NCI-H2107 treated with DMSO at 0.1 percent for 48 hours (cell line): ENCODE measurements around the gene SLC5A4.

Experiments used
- DNase-seq: peaks from one replicate; lab custom pipeline; 2025; ENCODE audit not compliant: unreplicated experiment; lab: John Stamatoyannopoulos, UW

The SLC5A4 gene

DNA sequence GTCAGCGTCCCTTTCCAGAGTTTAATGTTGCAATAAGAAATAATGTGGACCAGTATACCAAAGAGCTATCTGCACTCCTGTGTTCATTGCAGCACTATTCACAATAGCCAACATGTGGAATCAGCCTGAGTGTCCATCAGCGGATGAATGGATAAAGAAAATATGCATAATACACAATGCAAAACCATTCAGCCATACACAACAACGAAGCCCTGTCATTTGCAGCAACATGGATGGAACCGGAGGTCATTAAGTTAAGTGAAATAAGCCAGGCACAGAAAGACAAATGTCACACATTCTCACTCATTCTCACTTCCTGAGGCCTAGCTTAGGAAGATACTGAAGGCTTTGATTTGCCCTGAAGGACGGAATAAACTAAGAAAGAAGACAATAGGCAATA lies 22.1 kb downstream of the SLC5A4 start:
- no peak for DNase-seq

DNA sequence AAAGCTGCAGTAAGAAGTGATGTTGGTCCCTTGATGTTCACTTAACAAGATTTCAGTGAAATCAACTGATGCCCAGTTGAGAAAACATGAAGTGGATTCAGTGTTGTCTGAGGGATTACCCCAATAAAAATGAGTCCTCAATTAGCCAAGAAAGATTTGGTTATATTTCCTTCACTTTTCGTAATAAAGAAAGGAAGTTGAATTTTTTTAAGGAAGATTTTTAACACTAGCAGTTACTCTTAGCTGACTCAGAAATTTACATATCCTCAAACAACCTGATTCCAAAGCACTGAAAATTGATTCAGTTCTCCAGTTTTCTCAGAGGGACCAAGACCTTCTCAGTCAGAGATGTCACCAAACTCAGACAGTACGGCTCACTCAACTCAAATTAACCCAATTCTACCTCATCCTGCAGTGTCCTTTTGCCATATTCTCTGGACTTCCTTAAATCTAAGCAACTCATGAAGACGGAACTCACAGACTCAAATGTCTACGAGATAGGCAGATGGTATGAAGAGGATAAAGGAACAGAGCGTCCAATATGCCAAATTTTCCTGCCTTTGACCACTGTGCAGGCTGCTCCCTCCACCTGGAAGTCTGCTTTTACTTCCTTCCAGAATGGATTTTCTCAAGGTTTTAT lies 22.8 kb downstream of the SLC5A4 start:
- DNase-seq: no peak

DNA sequence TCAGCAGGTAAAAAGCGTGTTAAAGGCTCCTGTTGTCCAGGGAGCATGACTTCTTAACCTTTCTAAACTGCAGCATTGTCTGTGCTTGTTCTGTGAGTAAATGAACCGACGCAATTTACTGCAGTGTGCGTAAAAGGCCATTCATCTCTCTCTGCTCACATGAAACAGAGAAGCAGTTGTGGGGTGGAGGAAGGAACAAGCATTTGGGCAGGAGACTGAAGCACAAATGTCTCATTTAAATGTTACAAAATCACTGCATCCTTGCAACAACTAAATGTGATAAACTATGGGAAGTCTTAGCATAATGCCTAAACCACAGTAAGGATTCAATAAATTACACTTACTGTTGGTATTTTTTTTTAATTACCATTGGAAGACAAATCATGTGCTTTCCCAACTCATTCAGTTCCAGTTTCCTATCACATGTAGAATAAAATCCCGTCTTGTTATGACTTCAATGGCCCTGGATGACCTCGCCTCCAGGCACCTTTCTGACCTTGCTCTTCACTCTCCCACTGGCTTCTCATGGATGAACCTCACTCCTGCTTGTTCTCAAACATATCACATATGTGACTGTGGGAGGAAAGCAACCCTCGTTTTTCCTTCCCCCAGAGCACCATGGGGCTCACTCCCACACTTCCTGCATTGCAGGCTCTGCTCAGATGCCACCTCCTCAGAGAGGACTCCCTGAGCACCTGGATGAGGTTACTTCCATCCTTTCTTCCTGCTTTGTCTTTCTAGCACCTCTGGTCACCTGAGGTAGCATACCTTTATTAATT lies 28.6 kb downstream of the SLC5A4 start:
- DNase-seq: no peak

DNA sequence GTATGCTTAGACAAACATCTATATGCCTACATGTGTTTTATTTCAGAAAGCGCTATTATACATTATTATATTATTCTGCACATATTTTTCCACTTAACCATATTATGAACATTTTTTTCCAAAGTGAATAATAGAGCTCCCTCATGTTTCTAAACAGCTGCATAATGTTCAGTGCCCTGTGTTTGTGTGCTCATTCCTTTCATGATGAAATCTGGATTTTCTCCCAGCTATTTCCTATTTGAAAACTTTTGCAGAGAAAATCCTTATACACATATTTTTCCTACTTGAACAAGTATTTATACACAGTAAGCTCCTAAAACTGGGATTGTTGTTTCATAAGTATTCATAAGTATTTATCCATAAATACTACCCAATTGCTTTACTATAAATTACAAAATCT lies 32.2 kb downstream of the SLC5A4 start:
- DNase-seq: no peak

DNA sequence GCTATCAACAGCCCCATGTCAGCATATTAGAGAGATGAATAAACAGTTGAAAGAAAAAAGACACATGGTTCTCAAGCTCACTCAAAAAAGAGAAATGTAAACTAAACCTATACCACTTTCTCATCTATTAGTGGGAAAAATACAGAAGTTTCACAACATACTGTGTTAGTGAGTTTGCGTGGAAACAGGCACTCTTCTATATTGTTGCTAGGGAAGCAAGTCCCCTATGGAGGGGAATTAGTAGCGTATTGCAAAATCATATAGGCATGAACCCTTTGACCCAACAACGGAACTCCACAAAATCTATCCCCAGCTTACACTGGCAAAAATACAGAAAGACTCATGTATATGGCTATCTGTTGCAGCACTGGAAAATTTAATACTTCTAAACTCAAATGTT lies 36.1 kb downstream of the SLC5A4 start:
- no peak for DNase-seq

DNA sequence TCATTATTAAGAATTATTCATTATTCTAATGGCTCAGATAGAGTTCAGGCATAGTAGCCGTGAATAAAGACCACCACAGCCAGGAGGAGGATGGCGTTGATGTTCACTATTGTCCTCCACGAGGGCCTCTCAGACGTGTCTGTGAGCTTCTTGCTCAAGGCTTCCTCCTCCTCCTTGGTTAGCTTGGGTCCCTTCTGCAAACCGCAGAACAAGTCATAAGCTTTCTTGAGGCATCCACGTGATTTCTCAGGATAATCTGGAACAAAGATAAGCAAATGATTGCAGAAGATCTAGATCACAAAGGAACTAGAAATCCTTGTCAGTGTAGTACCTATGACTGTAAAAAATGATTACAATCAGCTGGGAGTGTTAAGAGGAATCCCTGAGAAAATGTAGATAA lies 36.7 kb downstream of the SLC5A4 start:
- no peak for DNase-seq

DNA sequence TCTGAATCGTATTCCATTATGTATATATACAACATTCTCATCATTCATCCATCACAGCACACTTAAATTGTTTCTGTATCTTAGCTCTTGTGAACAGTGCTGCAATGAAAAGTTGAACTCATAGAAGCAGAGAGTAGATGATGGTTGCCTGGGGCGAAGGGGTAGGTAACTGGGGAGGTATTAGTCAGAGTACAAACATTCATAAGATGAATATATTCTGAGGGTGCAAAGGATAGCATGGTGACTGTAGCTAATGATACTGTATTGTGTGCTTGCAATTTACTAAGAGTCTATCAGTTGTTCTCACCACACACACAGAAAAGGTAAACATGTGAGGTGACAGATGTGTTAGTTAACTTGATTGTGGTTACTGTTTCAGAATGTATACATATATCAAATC lies 37.7 kb downstream of the SLC5A4 start:
- DNase-seq: no peak

DNA sequence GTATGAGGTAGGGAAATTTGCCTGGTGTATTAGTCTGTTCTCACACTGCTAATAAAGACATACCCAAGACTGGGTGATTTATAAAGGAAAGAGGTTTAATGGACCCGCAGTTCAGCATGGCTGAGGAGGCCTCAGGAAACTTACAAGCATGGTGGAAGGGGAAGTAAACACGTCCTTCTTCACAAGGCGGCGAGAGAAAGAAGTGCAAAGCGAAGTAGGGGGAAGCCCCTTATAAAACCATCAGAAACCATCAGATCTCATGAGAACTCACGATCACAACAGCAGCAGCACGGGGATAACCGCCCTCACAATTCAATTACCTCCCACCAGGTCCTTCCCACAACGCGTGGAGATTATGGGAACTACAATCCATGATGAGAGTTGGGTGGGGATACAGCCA lies 38.2 kb downstream of the SLC5A4 start:
- no peak for DNase-seq

DNA sequence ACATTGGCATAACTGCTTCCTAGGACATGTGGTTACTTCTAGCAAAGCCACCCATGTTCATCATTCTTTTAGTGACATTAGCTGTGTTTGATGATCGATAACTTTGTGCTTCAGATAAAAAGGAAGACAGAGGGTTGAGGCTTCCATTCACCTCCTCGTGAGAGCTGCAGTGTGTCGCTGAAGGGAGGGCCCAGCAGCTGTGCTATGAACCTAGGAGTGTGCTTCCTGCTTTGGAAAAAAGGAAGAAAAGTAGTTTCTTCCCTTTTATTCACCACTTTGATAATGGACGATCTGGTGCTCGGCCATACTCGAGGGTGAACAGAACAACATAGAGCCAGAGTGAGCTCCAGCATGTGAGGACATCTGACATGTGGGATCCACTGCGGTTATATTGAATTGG lies 44.1 kb downstream of the SLC5A4 start:
- DNase-seq: no peak

DNA sequence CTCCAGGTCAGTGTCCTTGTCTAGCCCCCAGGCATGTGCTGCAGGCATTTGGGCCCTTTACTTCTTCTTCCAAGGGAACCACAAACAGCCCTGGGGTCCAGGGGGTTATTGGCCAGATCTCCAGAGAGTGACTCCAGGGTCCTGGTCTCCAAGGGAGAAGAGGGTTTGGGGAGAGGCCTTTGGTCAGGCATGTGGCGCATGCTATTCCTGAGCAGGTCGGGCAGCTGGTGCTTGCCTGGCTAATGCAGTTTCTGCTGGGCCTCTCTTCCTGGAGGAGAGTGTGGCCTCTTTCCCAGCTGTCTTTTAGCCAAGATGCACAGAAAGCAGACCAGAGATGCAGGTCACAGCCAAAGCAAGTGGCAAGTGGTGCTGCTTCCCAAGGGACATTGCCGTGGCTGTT lies 46.5 kb downstream of the SLC5A4 start:
- DNase-seq: no peak

DNA sequence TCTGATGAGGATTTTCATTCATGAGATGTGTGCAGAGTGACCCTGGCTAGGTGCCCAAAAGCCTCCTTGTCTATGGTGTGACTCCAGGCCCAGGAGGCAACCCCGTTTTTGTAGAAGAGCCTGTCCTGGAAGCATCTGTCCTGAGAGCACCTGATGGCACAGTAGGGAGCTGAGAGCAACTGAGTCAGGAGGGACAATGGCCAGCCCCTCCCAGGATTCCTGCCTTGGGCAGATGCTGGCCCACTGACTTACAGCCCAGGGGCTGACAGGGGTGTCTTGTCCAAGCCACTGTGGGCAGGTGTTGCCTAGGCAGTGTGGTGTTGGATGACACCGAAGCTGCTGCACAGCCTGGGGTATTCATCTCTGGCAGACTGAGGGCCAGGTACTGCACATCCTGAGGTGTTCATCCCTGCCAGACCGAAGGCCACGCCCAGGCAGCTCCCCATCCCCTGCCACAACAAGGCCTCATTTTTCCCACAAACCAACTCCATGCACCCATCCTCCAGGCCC lies 47.1 kb downstream of the SLC5A4 start:
- no peak for DNase-seq

DNA sequence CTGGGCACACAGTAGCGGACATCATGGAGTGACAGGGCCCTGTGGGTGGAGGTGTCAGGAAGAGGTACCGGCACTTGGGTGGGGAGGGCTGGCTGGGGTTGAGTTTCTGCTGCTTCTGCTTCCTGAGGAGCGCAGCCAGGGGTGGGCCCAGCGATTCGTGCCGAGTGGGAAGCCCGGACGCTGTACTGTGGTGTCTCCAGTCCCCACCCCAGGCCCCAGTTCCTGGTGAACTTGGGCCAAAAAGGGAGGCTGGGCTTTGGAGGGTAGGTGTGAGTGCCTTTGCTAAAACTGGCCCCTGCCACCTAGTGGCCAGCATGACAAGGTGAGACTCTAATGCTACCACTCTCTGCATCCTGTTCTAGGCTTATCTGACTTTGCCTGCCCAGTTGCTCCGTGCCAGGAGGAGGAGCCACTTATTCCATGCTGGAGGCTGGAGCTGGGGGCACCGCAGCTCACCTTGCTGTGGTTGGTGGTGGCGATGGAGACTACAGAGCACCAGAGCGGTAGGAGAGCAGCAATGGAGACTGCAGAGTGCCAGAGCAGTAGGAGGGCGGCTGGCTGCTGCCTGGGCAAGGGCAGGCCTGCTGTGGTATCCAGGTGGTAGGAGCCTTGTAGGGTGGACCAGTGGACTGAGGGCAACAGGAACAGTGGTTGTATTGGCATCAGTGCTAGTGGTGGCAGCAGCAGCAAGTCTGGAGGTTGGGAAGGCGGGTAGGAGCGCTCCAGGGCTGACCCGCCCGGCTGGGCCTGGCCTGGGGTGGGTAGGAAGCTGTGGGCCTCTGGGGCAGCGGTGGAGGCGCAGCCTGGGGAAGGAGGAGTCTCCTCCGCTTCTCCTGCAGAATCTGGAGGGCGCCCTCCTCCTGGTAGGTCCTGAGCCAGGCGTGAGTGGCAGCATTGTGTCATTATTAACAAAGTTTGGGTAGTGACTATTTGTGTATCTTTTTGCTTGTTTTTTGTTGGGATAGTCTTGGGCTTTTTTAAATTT lies 48.1 kb downstream of the SLC5A4 start:
- no peak for DNase-seq

DNA sequence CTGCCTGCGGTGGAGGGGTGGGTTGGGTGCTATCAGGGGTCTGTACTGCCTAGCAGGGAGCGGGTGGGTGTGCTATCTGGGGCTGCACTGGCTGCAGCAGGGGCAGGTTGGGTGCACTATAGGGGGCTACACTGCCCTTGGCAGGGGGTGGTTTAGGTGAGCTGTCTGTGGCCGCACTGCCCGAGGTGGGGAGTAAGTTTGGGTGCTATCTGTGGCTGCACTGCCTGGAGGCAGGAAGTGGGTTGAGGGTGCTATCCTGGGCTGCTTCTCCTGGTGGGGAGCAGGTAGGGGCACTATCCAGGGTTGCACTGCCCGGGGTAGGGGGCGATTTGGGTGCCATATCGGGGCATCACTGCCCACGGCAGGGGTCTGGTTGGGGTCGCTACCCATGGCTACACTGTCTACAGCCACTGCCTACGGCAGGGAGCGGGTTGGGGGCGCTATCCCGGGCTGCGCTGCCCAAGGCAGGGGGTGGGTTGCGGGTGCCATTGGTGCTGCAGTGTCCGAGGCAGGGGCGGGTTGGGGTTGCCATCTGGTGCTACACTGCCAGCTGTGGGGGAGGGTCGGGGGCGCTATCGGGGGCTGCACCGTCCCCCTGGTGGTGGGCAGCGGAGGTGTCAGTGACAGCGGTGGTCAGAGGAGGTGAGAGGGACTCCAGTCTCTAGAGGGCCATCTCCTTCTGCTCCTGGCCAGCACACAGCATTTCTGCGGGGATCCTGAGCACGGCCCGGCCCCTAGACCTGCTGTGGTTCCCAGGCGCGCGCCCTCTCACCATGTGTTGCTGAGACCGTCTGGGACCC lies 49.0 kb downstream of the SLC5A4 start:
- no peak for DNase-seq

DNA sequence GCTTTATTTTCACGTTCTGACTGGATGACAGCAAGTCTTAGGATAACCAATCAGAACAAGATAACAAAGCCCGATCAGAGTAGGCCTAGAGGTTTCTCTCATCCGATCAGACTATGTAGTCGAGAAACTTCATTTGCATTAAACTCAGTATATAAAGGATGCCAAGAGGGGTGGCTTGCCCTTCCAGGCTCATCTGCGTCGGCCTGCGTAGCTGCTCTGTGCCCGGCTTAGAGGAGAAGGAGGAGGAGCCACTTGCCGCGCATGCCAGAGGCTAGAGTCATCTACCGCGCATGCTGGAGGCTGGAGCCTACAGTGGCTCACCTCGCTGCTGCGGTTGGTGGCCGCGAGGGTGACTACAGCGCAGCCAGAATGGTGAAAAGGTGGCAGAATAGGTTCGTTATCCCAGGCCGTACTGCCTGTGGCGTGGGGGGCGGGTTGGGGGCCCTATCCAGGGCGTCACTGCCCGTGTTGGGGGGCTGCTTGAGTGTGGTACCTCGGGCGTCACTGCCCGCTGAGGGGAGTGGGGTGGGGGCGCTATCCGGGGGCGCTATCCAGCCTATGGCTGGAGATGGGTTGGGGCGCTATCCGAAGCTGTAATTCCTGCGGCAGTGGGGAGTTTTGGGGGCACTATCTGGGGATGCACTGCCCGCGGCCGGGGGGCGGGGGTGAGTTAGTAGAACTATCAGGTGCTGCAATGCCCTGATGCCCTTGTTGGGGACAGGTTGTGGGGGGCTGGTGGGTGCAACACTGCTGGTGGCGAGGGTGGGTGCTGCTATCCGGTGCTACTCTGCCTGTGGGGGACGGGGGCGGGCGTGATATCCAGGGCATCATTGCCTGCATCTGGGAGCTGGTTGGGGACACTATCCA lies 50.1 kb downstream of the SLC5A4 start, which contains the start of gene RFPL2:
Gene RFPL2 (minus strand): TSS at position 218 of the 867 bp plus-strand sequence. CDS start 2,622 bp downstream, outside the sequence.
- DNase-seq: peak; percentile 70

DNA sequence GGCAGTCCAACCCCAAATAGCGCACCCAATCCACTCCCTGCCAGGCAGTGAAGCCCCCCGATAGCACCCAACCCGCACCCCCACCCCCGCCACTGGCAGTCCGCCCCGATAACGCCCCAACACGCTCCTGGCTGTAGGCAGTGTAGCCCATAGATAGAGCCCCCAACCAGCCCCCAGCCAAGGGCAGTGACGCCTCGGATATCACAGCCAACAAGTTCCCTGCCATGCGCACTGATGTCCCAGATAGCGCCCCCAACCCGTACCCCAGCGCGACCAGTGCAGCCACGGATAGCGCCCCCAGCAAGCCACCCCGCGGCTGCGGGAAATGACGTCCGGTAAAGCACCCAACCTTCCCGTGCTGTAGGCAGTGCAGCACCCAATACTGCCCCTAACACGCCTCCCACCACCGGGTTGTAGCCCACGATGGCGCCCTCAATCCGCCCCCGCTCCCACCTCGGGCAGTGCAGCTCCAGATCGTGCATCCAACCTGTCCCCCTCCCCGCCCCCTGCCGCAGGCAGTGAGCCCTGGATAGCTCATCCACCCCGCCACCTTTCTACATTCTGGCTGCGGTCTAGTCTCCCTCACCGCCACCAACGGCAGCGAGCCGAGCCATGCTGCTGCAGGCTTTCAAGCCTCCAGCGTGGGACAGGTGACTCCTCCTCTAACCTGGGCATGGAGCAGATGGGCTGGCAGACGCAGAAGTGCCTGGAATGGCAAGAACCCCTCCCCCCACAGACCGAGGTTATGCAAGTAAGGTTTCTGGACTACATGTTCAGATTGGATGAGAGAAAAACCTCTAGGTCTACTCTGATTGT lies 50.9 kb downstream of the SLC5A4 start:
- no peak for DNase-seq

DNA sequence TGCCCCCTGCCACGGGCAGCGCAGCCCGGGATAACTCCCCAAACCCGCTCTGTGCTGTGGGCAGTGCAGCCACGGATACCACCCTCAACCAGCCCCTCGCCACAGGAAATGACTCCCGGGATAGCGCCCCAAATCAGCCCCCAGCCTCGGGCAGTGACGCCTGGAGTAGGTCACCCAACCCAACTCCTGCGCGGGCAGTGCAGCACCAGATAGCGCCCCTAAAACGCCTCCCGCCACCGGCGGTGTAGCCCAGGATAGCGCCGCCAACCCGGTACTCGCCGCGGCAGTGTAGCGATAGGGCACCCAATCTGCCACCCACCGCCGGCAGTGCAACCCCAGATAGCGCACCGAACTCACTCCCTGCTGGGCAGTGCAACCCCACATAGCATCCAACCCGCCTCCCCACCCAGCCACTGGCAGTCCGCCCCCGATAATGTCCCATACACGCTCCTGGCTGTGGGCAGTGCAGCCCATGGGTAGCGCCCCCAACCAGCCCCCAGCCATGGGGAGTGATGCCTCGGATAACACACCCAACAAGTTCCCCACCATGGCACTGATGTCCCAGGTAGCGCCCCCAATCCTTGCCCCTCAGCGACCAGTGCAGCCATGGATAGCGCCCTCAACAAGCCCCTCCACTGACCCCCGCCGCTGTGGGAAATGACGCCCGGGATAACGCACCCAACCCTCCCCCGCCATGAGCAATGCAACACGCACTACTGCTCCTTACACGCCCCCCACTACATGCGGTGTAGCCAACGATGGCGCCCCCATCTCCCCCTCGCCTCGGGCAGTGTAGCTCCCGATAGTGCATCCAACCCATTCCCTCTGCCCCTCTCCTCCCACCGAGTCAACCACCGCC lies 51.7 kb downstream of the SLC5A4 start:
- no peak for DNase-seq

DNA sequence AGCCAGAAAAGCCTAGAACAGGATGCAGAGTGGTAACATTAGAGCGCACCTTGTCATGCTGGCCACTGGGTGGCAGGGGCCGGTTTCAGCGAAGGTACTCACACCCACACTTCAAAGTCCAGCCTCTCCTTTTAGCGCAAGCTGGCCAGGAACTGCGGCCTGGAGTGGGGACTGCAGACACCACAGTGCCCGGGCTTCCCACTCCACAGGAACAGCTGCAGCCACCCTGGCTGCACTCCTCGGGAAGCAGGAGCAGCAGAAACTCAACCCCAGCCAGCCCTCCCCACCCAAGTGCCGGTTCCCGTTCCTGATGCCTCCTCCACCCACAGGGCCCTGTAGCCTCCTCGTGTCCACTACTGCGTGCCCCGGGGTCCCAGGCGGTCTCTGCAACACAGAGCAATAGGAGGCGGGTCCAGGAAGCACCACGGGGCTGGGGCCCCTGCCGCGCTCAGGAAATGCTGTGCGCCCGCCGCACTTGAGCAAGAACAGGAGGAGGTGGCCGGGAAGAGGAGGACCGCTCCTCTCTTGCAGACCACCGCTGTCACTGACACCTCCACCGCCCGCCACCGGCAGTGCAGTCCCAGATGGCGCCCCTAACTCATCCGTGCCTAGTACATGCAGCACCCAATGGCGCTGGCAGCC lies 52.5 kb downstream of the SLC5A4 start:
- DNase-seq: peak; percentile 12
